HG03159 (cell line): ENCODE data around the gene STK16.
A peak's percentile ranks its signal among the peaks of the same experiment; 100 is the strongest.

Experiments
- ATAC-seq: cut with Tn5 transposase; IDR thresholded peaks from one replicate; pipeline ENCODE4 v1.9.1; 2021; ENCODE audit warnings: mild to moderate bottlenecking, moderate library complexity; ENCODE audit not compliant: unreplicated experiment

Gene STK16

GRCh38 chr2:219268294-219268693, 23.0 kb downstream of the STK16 start:
- ATAC-seq = no peak

- no peak for ATAC-seq
Measured at GRCh38 chr2:219269362-219270054, 24.2 kb downstream of the STK16 start.

GRCh38 chr2:219270055-219270372, 24.7 kb downstream of the STK16 start:
- ATAC-seq = no peak

GRCh38 chr2:219271021-219271420, 25.7 kb downstream of the STK16 start:
- no peak for ATAC-seq

GRCh38 chr2:219272356-219272755, 27.1 kb downstream of the STK16 start:
- ATAC-seq = no peak

GRCh38 chr2:219272995-219273394, 27.7 kb downstream of the STK16 start:
- ATAC-seq = no peak

GRCh38 chr2:219273937-219274336, 28.7 kb downstream of the STK16 start:
- no peak for ATAC-seq

GRCh38 chr2:219274361-219274921, 29.2 kb downstream of the STK16 start:
- ATAC-seq = no peak

- ATAC-seq = no peak
Measured at GRCh38 chr2:219277703-219278654, 32.7 kb downstream of the STK16 start.

- ATAC-seq = no peak
Measured at GRCh38 chr2:219278655-219279150, 33.4 kb downstream of the STK16 start.

- peak; percentile 86 for ATAC-seq
Measured at GRCh38 chr2:219279151-219279915, 34.1 kb downstream of the STK16 start, which contains the start of gene DNAJB2. Gene DNAJB2 (plus strand): TSS chr2:219279366. CDS start chr2:219279834, 468 bp downstream.

- peak; percentile 38 for ATAC-seq
Measured at GRCh38 chr2:219279916-219280516, 34.7 kb downstream of the STK16 start.

- ATAC-seq = no peak
Measured at GRCh38 chr2:219280651-219281050, 35.4 kb downstream of the STK16 start.

- no peak for ATAC-seq
Measured at GRCh38 chr2:219281588-219281987, 36.3 kb downstream of the STK16 start.

- no peak for ATAC-seq
Measured at GRCh38 chr2:219282375-219282774, 37.1 kb downstream of the STK16 start.

GRCh38 chr2:219282943-219283581, 37.8 kb downstream of the STK16 start:
- ATAC-seq = no peak

GRCh38 chr2:219284501-219285372, 39.5 kb downstream of the STK16 start:
- no peak for ATAC-seq

GRCh38 chr2:219285373-219285735, 40.1 kb downstream of the STK16 start:
- ATAC-seq = no peak

- no peak for ATAC-seq
Measured at GRCh38 chr2:219285894-219286425, 40.7 kb downstream of the STK16 start.
